Caco-2 (cell line): ENCODE data around the gene VPS8. TPM values are rescaled to one million over a fixed set of nuclear protein-coding genes. Genes with fewer than 3 reads are reported as not detected.

ENCODE experiments used
- BruUV-seq: library from RNA; stranded (reverse); fragments of 400-500 nt; replicated peaks from 2 replicates; lab custom pipeline; 2021; lab: Mats Ljungman, UMichigan
- CTCF ChIA-PET: fragments of 300-600 bp; sonication (Branson Sonifier 250); formaldehyde crosslinking; loops from one replicate; lab custom pipeline; 2022; ENCODE audit warnings: antibody characterized with exemption; lab: Charles Lee
- POLR2A ChIA-PET: fragments of 300-600 bp; sonication (Branson Sonifier 250); formaldehyde crosslinking; loops from one replicate; lab custom pipeline; 2022; ENCODE audit warnings: antibody characterized with exemption; lab: Charles Lee
- DNase-seq, 2 experiments: peaks; one replicate each; pipeline versions ENCODE4 v3.0.0 to v3.0.0-alpha.2; 2020 to 2022
- H3K27me3 ChIP-seq: replicated peaks from 2 replicates; pipeline ENCODE4 v1.6.0; 2011; ENCODE audit warnings: low read length; ENCODE audit not compliant: control insufficient read depth, insufficient read depth
- H3K36me3 ChIP-seq: 2 replicates; pipeline ENCODE4 v1.5.1; 2011; ENCODE audit warnings: low read length; ENCODE audit not compliant: control insufficient read depth, insufficient read depth
- H3K4me1 ChIP-seq: fragments of 250-450 bp; sonication (Bioruptor Pico); 2 replicates; pipeline ENCODE4 v1.5.1; 2020; ENCODE audit warnings: mild to moderate bottlenecking
- H3K4me3 ChIP-seq: 2 replicates; pipeline ENCODE4 v1.5.1; 2011; ENCODE audit warnings: low read depth, mild to moderate bottlenecking, control low read depth, low read length
- H3K9me3 ChIP-seq: fragments of 250-450 bp; sonication (Bioruptor Pico); 2 replicates; pipeline ENCODE4 v1.5.1; 2020; ENCODE audit warnings: mild to moderate bottlenecking, moderate library complexity
- H3K27ac Mint-ChIP-seq: one replicate; pipeline ENCODE4 v1.8.0; 2022; ENCODE audit warnings: mixed read lengths; ENCODE audit not compliant: unreplicated experiment
- H3K27me3 Mint-ChIP-seq: one replicate; pipeline ENCODE4 v1.8.0; 2022; ENCODE audit warnings: mixed read lengths; ENCODE audit not compliant: insufficient read depth, unreplicated experiment
- H3K36me3 Mint-ChIP-seq: one replicate; pipeline ENCODE4 v1.8.0; 2022; ENCODE audit warnings: mild to moderate bottlenecking, mixed read lengths; ENCODE audit not compliant: insufficient read depth, unreplicated experiment
- H3K4me1 Mint-ChIP-seq: one replicate; pipeline ENCODE4 v1.8.0; 2022; ENCODE audit warnings: low read depth, mixed read lengths; ENCODE audit not compliant: unreplicated experiment
- H3K4me3 Mint-ChIP-seq: one replicate; pipeline ENCODE4 v1.8.0; 2022; ENCODE audit warnings: mild to moderate bottlenecking, moderate library complexity, mixed read lengths; ENCODE audit not compliant: unreplicated experiment
- H3K9me3 Mint-ChIP-seq: one replicate; pipeline ENCODE4 v1.8.0; 2022; ENCODE audit warnings: mixed read lengths; ENCODE audit not compliant: unreplicated experiment
- intact Hi-C: fragments of 100-400 bp; cut with micrococcal nuclease; formaldehyde crosslinking; loops from one replicate; pipeline ENCODE4 v1.10.0; 2022; ENCODE audit not compliant: unreplicated experiment
- total RNA-seq: library from RNA; stranded (reverse); gene quantifications from 2 replicates; pipeline ENCODE4 v1.2.3, GENCODE V29; 2022
- TF ChIP-seq, protein P1 (sequence below), 2 experiments: fragments of 200-600 bp in 1 of 2; IDR thresholded peaks; 1 replicate in 1 of 2; 2 replicates in 1 of 2; pipeline versions ENCODE4 v1.5.1 to v1.8.0; 2011 to 2022; ENCODE audit warnings: antibody characterized with exemption in 1 of 2, control low read depth in 1 of 2, inconsistent platforms in 1 of 2, low read depth in 1 of 2, low read length in 1 of 2, mild to moderate bottlenecking in 1 of 2, moderate library complexity in 1 of 2; ENCODE audit not compliant: insufficient read depth in 1 of 2, severe bottlenecking in 1 of 2, unreplicated experiment in 1 of 2

The VPS8 gene
- total RNA-seq, 1 experiment from 2014 or later: 44.7 TPM

DNA sequence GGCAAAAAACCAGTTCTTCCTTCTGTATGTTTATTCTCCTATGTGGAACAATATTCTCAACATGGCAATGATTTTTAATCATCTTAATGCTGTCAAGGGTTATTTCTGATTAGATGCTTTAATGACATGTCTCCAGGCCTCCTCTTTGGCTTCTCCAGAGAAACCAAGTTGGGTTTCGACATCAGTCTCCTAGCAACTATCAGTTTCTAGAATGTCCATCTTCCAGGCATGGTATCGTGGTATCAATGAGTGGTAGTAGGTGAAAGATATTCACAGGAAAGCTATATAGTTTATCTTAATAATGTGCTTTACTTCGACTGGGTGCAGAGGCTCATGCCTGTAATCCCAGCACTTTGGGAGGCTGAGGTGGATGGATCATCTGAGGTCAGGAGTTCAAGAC lies 212.4 kb downstream of the VPS8 start:
- DNase-seq: no peak
- Mint-ChIP-seq H3K4me1 (no peaks in the 10 kb centered on the region), H3K9me3 (no peaks in the 10 kb centered on the region), H3K36me3 (no peaks in the 10 kb centered on the region), H3K27me3 (no peaks in the 10 kb centered on the region), H3K4me3 (no peak overlapping the region), H3K27ac (no peak overlapping the region)
- intact Hi-C loops: no loop called here
- BruUV-seq: no TSS peak
- TF ChIP-seq, protein P1, sequence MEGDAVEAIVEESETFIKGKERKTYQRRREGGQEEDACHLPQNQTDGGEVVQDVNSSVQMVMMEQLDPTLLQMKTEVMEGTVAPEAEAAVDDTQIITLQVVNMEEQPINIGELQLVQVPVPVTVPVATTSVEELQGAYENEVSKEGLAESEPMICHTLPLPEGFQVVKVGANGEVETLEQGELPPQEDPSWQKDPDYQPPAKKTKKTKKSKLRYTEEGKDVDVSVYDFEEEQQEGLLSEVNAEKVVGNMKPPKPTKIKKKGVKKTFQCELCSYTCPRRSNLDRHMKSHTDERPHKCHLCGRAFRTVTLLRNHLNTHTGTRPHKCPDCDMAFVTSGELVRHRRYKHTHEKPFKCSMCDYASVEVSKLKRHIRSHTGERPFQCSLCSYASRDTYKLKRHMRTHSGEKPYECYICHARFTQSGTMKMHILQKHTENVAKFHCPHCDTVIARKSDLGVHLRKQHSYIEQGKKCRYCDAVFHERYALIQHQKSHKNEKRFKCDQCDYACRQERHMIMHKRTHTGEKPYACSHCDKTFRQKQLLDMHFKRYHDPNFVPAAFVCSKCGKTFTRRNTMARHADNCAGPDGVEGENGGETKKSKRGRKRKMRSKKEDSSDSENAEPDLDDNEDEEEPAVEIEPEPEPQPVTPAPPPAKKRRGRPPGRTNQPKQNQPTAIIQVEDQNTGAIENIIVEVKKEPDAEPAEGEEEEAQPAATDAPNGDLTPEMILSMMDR (IDR thresholded peaks at IDR 0.05; ENCODE audit: insufficient read depth in 1 of 2, low read depth in 1 of 2, low read length in 1 of 2, severe bottlenecking in 1 of 2, unreplicated experiment in 1 of 2): no peak
- ChIA-PET CTCF (no interaction called here), POLR2A (no interaction called here)
- Histone ChIP-seq H3K4me1 (no peaks in the 10 kb centered on the region), H3K4me3 (no peak overlapping the region), H3K36me3 (no peaks in the 10 kb centered on the region), H3K9me3 (0 out of 2 replicates have a peak, but pooled peaks cover 6% of the 10 kb centered on the region), H3K27me3 (no peaks in the 10 kb centered on the region)

DNA sequence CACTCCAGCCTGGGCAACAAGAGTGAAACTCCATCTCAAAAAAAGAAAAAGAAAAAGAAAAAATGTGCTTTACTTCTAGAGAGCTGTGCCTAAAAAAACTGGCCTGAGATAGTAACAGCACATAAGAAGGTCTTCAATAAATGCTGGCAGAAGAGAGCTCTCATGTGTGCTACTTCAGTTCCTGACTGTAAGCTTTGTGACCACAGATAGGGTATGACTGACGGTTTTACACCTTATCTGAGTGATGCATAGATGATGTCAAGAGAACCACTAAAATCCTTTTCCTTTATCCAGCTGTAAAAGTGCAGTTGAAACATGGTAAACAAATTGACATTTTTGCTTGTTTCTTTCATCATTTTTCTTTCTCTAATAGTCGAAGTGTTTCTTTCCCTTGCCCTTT lies 213.0 kb downstream of the VPS8 start:
- Mint-ChIP-seq H3K4me3 (no peak overlapping the region), H3K4me1 (no peaks in the 10 kb centered on the region), H3K9me3 (no peaks in the 10 kb centered on the region), H3K36me3 (no peaks in the 10 kb centered on the region), H3K27ac (no peak overlapping the region), H3K27me3 (no peaks in the 10 kb centered on the region)
- Histone ChIP-seq H3K4me1 (no peaks in the 10 kb centered on the region), H3K36me3 (no peaks in the 10 kb centered on the region), H3K9me3 (0 out of 2 replicates have a peak, but pooled peaks cover 1% of the 10 kb centered on the region), H3K27me3 (no peaks in the 10 kb centered on the region), H3K4me3 (no peak overlapping the region)
- TF ChIP-seq, protein P1 (IDR thresholded peaks at IDR 0.05; ENCODE audit: insufficient read depth in 1 of 2, low read depth in 1 of 2, low read length in 1 of 2, severe bottlenecking in 1 of 2, unreplicated experiment in 1 of 2): no peak
- ChIA-PET CTCF (no interaction called here), POLR2A (no interaction called here)
- intact Hi-C loops: no loop called here
- no peak for DNase-seq
- BruUV-seq: no TSS peak

DNA sequence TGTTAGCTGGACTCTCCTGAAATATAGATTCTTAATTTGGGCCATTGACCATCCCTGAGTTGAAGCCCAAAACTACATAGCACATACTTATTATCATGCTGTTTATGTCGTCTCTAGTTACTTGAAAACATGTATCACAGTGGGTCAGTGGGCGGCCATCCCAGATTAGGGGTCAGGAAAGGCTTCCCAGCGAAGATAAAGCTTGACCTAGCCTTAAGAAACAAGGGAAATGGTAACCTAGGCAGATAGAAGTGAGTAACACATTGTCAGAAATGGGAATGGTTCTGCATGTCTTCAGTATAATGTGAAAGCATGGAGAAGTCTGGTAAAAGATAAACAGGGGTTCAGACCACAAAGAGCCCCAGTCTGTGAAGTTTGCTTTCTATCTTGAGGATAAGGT lies 216.2 kb downstream of the VPS8 start:
- no peaks in the 10 kb centered on the region; the same call in 1 of the 2 replicates for H3K36me3 ChIP-seq
- no peaks in the 10 kb centered on the region for H3K9me3 ChIP-seq
- no peak overlapping the region for H3K4me3 Mint-ChIP-seq
- DNase-seq: no peak
- no peak overlapping the region for H3K4me3 ChIP-seq
- H3K27me3 Mint-ChIP-seq: no peaks in the 10 kb centered on the region
- POLR2A ChIA-PET: no interaction called here
- no peaks in the 10 kb centered on the region for H3K36me3 Mint-ChIP-seq
- BruUV-seq: no TSS peak
- no peaks in the 10 kb centered on the region for H3K4me1 ChIP-seq
- H3K4me1 Mint-ChIP-seq: no peaks in the 10 kb centered on the region
- TF ChIP-seq, protein P1 (IDR thresholded peaks at IDR 0.05; ENCODE audit: insufficient read depth in 1 of 2, low read depth in 1 of 2, low read length in 1 of 2, severe bottlenecking in 1 of 2, unreplicated experiment in 1 of 2): no peak
- H3K27me3 ChIP-seq: no peaks in the 10 kb centered on the region
- no peaks in the 10 kb centered on the region for H3K9me3 Mint-ChIP-seq
- CTCF ChIA-PET: no interaction called here
- no peak overlapping the region for H3K27ac Mint-ChIP-seq
- intact Hi-C loops: no loop called here
